HEK293 (cell line): ENCODE data around the gene DHRS4.
A peak's percentile ranks its signal among the peaks of the same experiment; 100 is the strongest.
"Not testable (repeated sequence)": the region's sequence is repeated elsewhere in the genome, so short reads cannot be mapped to it uniquely, and the experiment has no call there.

ENCODE experiments used
- CTCF ChIA-PET: fragments of 350-600 bp; formaldehyde crosslinking; extraction: SDS; loops from one replicate; lab custom pipeline; 2021; ENCODE audit warnings: antibody characterized with exemption; lab: Yijun Ruan, JAX
- POLR2A ChIA-PET: fragments of 300-600 bp; formaldehyde crosslinking; extraction: SDS; loops from one replicate; lab custom pipeline; 2020; ENCODE audit warnings: antibody characterized with exemption, inconsistent platforms; lab: Yijun Ruan, JAX
- H3K27ac ChIP-seq: fragments of 200-500 bp; sonication (Bioruptor generic); 2 replicates; pipeline ENCODE4 v1.5.1; 2014; ENCODE audit warnings: low read depth, low read length, control low read depth, inconsistent platforms; ENCODE audit errors: extremely low read depth
- H3K36me3 ChIP-seq, 2 experiments: fragments of 200-500 bp in 1 of 2; sonication (Bioruptor generic) in 1 of 2; 1 replicate in 1 of 2; 2 replicates in 1 of 2; pipeline ENCODE4 v1.5.1; 2014 to 2017; ENCODE audit warnings: inconsistent platforms in 2 of 2, low read length in 2 of 2; ENCODE audit not compliant: control insufficient read depth in 2 of 2, insufficient read depth in 1 of 2
- H3K4me1 ChIP-seq: fragments of 200-500 bp; sonication (Bioruptor generic); 2 replicates; pipeline ENCODE4 v1.5.1; 2014; ENCODE audit warnings: mild to moderate bottlenecking, low read length, inconsistent platforms; ENCODE audit not compliant: control insufficient read depth, insufficient read depth
- H3K4me3 ChIP-seq: 2 replicates; pipeline ENCODE4 v1.5.1; 2011; ENCODE audit warnings: low read depth, mild to moderate bottlenecking, control low read depth, low read length, moderate library complexity
- H3K9me3 ChIP-seq: fragments of 200-500 bp; sonication (Bioruptor generic); 2 replicates; pipeline ENCODE4 v1.5.1; 2014; ENCODE audit warnings: low read depth, low read length, inconsistent platforms; ENCODE audit not compliant: control insufficient read depth, insufficient read depth
- ZBTB44 ChIP-seq: fragments of 450-650 bp; IDR thresholded peaks from 2 replicates; pipeline ENCODE4 v1.5.1; 2018; ENCODE audit warnings: missing biosample characterization, mild to moderate bottlenecking, missing genetic modification characterization
- ZBTB6 ChIP-seq: fragments of 450-650 bp; formaldehyde crosslinking; IDR thresholded peaks from 2 replicates; pipeline ENCODE4 v1.5.1; 2017; ENCODE audit warnings: missing biosample characterization, missing genetic modification characterization
- ZIC2 ChIP-seq: fragments of 450-650 bp; formaldehyde crosslinking; IDR thresholded peaks from 2 replicates; pipeline ENCODE4 v1.5.1; 2016; ENCODE audit warnings: missing biosample characterization, missing genetic modification characterization
- ZNF280C ChIP-seq: fragments of 450-650 bp; formaldehyde crosslinking; IDR thresholded peaks from 2 replicates; pipeline ENCODE4 v1.5.1; 2016; ENCODE audit warnings: missing biosample characterization, missing genetic modification characterization
- ZNF398 ChIP-seq: fragments of 450-650 bp; formaldehyde crosslinking; IDR thresholded peaks from 2 replicates; pipeline ENCODE4 v1.5.1; 2017; ENCODE audit warnings: missing biosample characterization, missing genetic modification characterization
- ZNF596 ChIP-seq: fragments of 450-650 bp; IDR thresholded peaks from 2 replicates; pipeline ENCODE4 v1.5.0; 2018; ENCODE audit warnings: missing biosample characterization, mild to moderate bottlenecking, missing genetic modification characterization, moderate library complexity
- TF ChIP-seq, protein P1 (sequence below): fragments of 450-650 bp; formaldehyde crosslinking; optimal IDR thresholded peaks from 2 replicates; pipeline ENCODE3; 2016; ENCODE audit warnings: missing biosample characterization, mild to moderate bottlenecking, missing genetic modification characterization
- TF ChIP-seq, protein P2 (sequence below): fragments of 450-650 bp; formaldehyde crosslinking; IDR thresholded peaks from 2 replicates; pipeline ENCODE4 v1.5.1; 2016; ENCODE audit warnings: missing biosample characterization, missing genetic modification characterization, borderline replicate concordance
- TF ChIP-seq, protein P3 (sequence below): fragments of 450-650 bp; formaldehyde crosslinking; IDR thresholded peaks from 2 replicates; pipeline ENCODE4 v1.5.1; 2017; ENCODE audit warnings: missing biosample characterization, missing genetic modification characterization

The DHRS4 gene

GRCh38 chr14:24011051-24011450, 57.5 kb downstream of the DHRS4 start (continued):
- no peak for TF ChIP-seq ZBTB44
- TF ChIP-seq, protein P1, sequence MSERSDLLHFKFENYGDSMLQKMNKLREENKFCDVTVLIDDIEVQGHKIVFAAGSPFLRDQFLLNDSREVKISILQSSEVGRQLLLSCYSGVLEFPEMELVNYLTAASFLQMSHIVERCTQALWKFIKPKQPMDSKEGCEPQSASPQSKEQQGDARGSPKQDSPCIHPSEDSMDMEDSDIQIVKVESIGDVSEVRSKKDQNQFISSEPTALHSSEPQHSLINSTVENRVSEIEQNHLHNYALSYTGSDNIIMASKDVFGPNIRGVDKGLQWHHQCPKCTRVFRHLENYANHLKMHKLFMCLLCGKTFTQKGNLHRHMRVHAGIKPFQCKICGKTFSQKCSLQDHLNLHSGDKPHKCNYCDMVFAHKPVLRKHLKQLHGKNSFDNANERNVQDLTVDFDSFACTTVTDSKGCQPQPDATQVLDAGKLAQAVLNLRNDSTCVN (tag by site-specific recombination) = no peak
- TF ChIP-seq, protein P2, sequence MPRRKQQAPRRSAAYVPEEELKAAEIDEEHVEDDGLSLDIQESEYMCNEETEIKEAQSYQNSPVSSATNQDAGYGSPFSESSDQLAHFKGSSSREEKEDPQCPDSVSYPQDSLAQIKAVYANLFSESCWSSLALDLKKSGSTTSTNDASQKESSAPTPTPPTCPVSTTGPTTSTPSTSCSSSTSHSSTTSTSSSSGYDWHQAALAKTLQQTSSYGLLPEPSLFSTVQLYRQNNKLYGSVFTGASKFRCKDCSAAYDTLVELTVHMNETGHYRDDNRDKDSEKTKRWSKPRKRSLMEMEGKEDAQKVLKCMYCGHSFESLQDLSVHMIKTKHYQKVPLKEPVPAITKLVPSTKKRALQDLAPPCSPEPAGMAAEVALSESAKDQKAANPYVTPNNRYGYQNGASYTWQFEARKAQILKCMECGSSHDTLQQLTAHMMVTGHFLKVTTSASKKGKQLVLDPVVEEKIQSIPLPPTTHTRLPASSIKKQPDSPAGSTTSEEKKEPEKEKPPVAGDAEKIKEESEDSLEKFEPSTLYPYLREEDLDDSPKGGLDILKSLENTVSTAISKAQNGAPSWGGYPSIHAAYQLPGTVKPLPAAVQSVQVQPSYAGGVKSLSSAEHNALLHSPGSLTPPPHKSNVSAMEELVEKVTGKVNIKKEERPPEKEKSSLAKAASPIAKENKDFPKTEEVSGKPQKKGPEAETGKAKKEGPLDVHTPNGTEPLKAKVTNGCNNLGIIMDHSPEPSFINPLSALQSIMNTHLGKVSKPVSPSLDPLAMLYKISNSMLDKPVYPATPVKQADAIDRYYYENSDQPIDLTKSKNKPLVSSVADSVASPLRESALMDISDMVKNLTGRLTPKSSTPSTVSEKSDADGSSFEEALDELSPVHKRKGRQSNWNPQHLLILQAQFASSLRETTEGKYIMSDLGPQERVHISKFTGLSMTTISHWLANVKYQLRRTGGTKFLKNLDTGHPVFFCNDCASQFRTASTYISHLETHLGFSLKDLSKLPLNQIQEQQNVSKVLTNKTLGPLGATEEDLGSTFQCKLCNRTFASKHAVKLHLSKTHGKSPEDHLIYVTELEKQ (tag by site-specific recombination) = no peak
- TF ChIP-seq ZNF398 (tag by site-specific recombination) = no peak
- TF ChIP-seq, protein P3, sequence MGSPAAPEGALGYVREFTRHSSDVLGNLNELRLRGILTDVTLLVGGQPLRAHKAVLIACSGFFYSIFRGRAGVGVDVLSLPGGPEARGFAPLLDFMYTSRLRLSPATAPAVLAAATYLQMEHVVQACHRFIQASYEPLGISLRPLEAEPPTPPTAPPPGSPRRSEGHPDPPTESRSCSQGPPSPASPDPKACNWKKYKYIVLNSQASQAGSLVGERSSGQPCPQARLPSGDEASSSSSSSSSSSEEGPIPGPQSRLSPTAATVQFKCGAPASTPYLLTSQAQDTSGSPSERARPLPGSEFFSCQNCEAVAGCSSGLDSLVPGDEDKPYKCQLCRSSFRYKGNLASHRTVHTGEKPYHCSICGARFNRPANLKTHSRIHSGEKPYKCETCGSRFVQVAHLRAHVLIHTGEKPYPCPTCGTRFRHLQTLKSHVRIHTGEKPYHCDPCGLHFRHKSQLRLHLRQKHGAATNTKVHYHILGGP (tag by site-specific recombination) = no peak
- peak; percentile 76; the same call in 1 of the 2 replicates for TF ChIP-seq ZNF596 (tag by site-specific recombination)
- no peak for TF ChIP-seq ZNF280C (tag by site-specific recombination)
- TF ChIP-seq ZBTB6 = no peak
- TF ChIP-seq, all 188 proteins: peak for 3

DNA sequence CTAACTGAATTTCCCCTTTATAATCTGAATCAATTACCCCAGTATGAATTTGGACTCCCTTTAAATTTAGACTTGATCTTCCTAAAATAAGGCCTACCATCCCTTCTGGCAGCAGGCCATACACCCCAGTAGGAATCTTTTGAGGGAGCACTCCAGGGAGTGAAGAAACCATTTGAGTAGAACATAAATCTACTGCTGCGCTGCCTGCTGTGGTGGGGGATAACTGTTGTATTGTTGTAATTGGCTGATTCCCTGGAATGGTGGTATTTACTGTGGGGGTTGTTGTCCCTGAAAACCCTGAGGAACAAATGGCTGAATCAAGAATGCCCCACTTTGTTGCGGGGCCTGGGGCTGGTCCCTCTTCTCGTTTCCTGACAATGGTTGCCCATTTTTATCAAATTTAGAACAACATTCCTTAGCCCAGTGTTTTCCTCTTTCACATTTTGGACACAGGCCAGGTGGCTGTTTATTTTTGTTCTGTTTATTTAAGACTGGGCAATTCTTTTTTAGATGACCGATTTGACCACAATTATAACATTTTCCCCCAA, 59.2 kb downstream of the DHRS4 start:
- H3K9me3 ChIP-seq, H3K27ac ChIP-seq, POLR2A ChIA-PET, H3K36me3 ChIP-seq, H3K4me3 ChIP-seq, H3K4me1 ChIP-seq: not testable (repeated sequence)
- CTCF ChIA-PET = interaction anchor here (0.9 to 1.2 kb wide), 2 partner anchors 96 to 149 kb away, joined by 3 read pairs; partner anchors contain the start of gene IRF9
- TF ChIP-seq ZIC2 (tag by site-specific recombination) = peak; percentile 57
